H9 (cell line): ENCODE data around the gene NARS2. TPM values are rescaled to one million over a fixed set of nuclear protein-coding genes. Genes with fewer than 3 reads are reported as not detected.

ENCODE experiments used
- DNase-seq: peaks from one replicate; pipeline ENCODE4 v3.0.0-alpha.2; 2017
- H2AFZ ChIP-seq: one replicate; pipeline ENCODE4 v1.6.1; 2013; ENCODE audit warnings: mild to moderate bottlenecking, low read length, control low read depth, moderate library complexity
- H2AK5ac ChIP-seq: 2 replicates; pipeline ENCODE4 v1.6.1; 2013; ENCODE audit warnings: low read length, control low read depth, mixed read lengths; ENCODE audit not compliant: insufficient read length
- H2BK120ac ChIP-seq: one replicate; pipeline ENCODE4 v1.6.1; 2013; ENCODE audit warnings: low read depth, mild to moderate bottlenecking, low read length, control low read depth, inconsistent platforms; ENCODE audit not compliant: poor library complexity, severe bottlenecking
- H2BK12ac ChIP-seq: 2 replicates; pipeline ENCODE4 v1.6.1; 2013; ENCODE audit warnings: low read length, control low read depth, mixed read lengths, low read depth; ENCODE audit not compliant: insufficient read length
- H2BK15ac ChIP-seq: 2 replicates; pipeline ENCODE4 v1.6.1; 2013; ENCODE audit warnings: low read depth, low read length, control low read depth
- H2BK20ac ChIP-seq: one replicate; pipeline ENCODE4 v1.6.1; 2013; ENCODE audit warnings: low read depth, mild to moderate bottlenecking, low read length, control low read depth, inconsistent platforms; ENCODE audit not compliant: poor library complexity, severe bottlenecking
- H2BK5ac ChIP-seq: 2 replicates; pipeline ENCODE4 v1.6.1; 2013; ENCODE audit warnings: low read length, control low read depth, mixed read lengths; ENCODE audit not compliant: insufficient read length
- H3K14ac ChIP-seq: 2 replicates; pipeline ENCODE4 v1.6.1; 2013; ENCODE audit warnings: low read length, control low read depth; ENCODE audit not compliant: insufficient read depth
- H3K18ac ChIP-seq: 2 replicates; pipeline ENCODE4 v1.6.1; 2013; ENCODE audit warnings: low read depth, mild to moderate bottlenecking, mixed read lengths, low read length, control low read depth; ENCODE audit not compliant: insufficient read length
- H3K23ac ChIP-seq: 2 replicates; pipeline ENCODE4 v1.6.1; 2013; ENCODE audit warnings: low read length, control low read depth, mixed read lengths, low read depth; ENCODE audit not compliant: insufficient read length
- H3K23me2 ChIP-seq: 2 replicates; pipeline ENCODE4 v1.6.1; 2013; ENCODE audit warnings: low read depth, mild to moderate bottlenecking, mixed read lengths, low read length, control low read depth; ENCODE audit not compliant: insufficient read length, poor library complexity, severe bottlenecking
- H3K27ac ChIP-seq: 2 replicates; pipeline ENCODE4 v1.5.1; 2013; ENCODE audit warnings: low read length, control low read depth, mixed read lengths, low read depth; ENCODE audit not compliant: insufficient read length
- H3K27me3 ChIP-seq: 2 replicates; pipeline ENCODE4 v1.6.1; 2013; ENCODE audit warnings: low read length, control low read depth, inconsistent platforms; ENCODE audit not compliant: insufficient read depth
- H3K4ac ChIP-seq: 2 replicates; pipeline ENCODE4 v1.6.1; 2013; ENCODE audit warnings: low read depth, mild to moderate bottlenecking, control low read depth, inconsistent platforms, low read length, moderate library complexity
- H3K4me1 ChIP-seq: 2 replicates; pipeline ENCODE4 v1.6.1; 2013; ENCODE audit warnings: low read length, control low read depth, inconsistent platforms; ENCODE audit not compliant: insufficient read depth
- H3K4me2 ChIP-seq: 2 replicates; pipeline ENCODE4 v1.6.1; 2013; ENCODE audit warnings: low read length, control low read depth, mixed read lengths; ENCODE audit not compliant: insufficient read length, insufficient read depth
- H3K56ac ChIP-seq: 2 replicates; pipeline ENCODE4 v1.6.1; 2013; ENCODE audit warnings: low read depth, mild to moderate bottlenecking, mixed read lengths, low read length, control low read depth; ENCODE audit not compliant: insufficient read length
- H3K79me1 ChIP-seq: 2 replicates; pipeline ENCODE4 v1.6.1; 2013; ENCODE audit warnings: low read depth, mild to moderate bottlenecking, moderate library complexity, low read length, control low read depth, inconsistent platforms; ENCODE audit not compliant: insufficient read depth, poor library complexity, severe bottlenecking
- H3K79me2 ChIP-seq: 2 replicates; pipeline ENCODE4 v1.6.1; 2013; ENCODE audit warnings: low read length, control low read depth, inconsistent platforms; ENCODE audit not compliant: insufficient read depth
- H3K9ac ChIP-seq: 2 replicates; pipeline ENCODE4 v1.6.1; 2013; ENCODE audit warnings: low read length, control low read depth, mixed read lengths; ENCODE audit not compliant: insufficient read length; ENCODE audit errors: extremely low read depth
- H3K9me3 ChIP-seq: one replicate; pipeline ENCODE4 v1.6.1; 2013; ENCODE audit warnings: low read depth, low read length, inconsistent platforms; ENCODE audit not compliant: control insufficient read depth
- H3T11ph ChIP-seq: one replicate; pipeline ENCODE4 v1.6.1; 2013; ENCODE audit warnings: mild to moderate bottlenecking, low read length, control low read depth, inconsistent platforms
- H4K20me1 ChIP-seq: one replicate; pipeline ENCODE4 v1.6.1; 2013; ENCODE audit not compliant: control insufficient read depth, insufficient read length, insufficient read depth
- H4K5ac ChIP-seq: 2 replicates; pipeline ENCODE4 v1.6.1; 2013; ENCODE audit warnings: low read depth, mild to moderate bottlenecking, mixed read lengths, low read length, control low read depth; ENCODE audit not compliant: insufficient read length
- H4K8ac ChIP-seq: replicated peaks from 2 replicates; pipeline ENCODE4 v1.6.1; 2013; ENCODE audit warnings: low read length, control low read depth, mixed read lengths, low read depth; ENCODE audit not compliant: insufficient read length
- H4K91ac ChIP-seq: 2 replicates; pipeline ENCODE4 v1.6.1; 2013; ENCODE audit warnings: low read depth, mild to moderate bottlenecking, moderate library complexity, mixed read lengths, low read length, control low read depth; ENCODE audit not compliant: insufficient read length
- H3K27ac Mint-ChIP-seq, 3 experiments: 2 replicates in 2 of 3; 3 replicates in 1 of 3; pipeline ENCODE4 v1.8.0; 2020 to 2021; ENCODE audit warnings: mixed read lengths in 3 of 3, mild to moderate bottlenecking in 1 of 3, moderate library complexity in 1 of 3
- H3K27me3 Mint-ChIP-seq: 2 replicates; pipeline ENCODE4 v1.8.0; 2021; ENCODE audit warnings: low read depth, mild to moderate bottlenecking, moderate library complexity, mixed read lengths
- H3K36me3 Mint-ChIP-seq, 3 experiments: 2 replicates in 2 of 3; 3 replicates in 1 of 3; pipeline ENCODE4 v1.8.0; 2020 to 2021; ENCODE audit warnings: low read depth in 3 of 3, mixed read lengths in 3 of 3; ENCODE audit not compliant: insufficient read depth in 1 of 3
- H3K4me1 Mint-ChIP-seq, 2 experiments: 2 replicates each; pipeline ENCODE4 v1.8.0; 2020; ENCODE audit warnings: mixed read lengths in 2 of 2
- H3K4me3 Mint-ChIP-seq, 2 experiments: 2 replicates in 1 of 2; 3 replicates in 1 of 2; pipeline ENCODE4 v1.8.0; 2020 to 2021; ENCODE audit warnings: mild to moderate bottlenecking in 2 of 2, mixed read lengths in 2 of 2, moderate library complexity in 1 of 2
- H3K9me3 Mint-ChIP-seq, 2 experiments: 2 replicates in 1 of 2; 3 replicates in 1 of 2; pipeline ENCODE4 v1.8.0; 2020; ENCODE audit warnings: mild to moderate bottlenecking in 2 of 2, mixed read lengths in 2 of 2, moderate library complexity in 1 of 2
- WGBS: extraction: QIAGEN DNeasy Blood & Tissue Kit; methylation state at CpG from one replicate; pipeline ENCODE4 v1.1.7; 2013; ENCODE audit warnings: missing lambda C conversion rate, low lambda C conversion rate, mixed read lengths; ENCODE audit not compliant: insufficient read length; ENCODE audit errors: extremely low coverage; 5-methylcytosine and 5-hydroxymethylcytosine counted together
- total RNA-seq: library from RNA; stranded (reverse); gene quantifications from 2 replicates; pipeline ENCODE4 v1.2.1, GENCODE V29; 2021
- TF ChIP-seq, protein P1 (sequence below): fragments of 200-600 bp; sonication (generic); conservative IDR thresholded peaks from 3 replicates; pipeline ENCODE4 v1.8.0; 2021; ENCODE audit warnings: antibody characterized with exemption, mild to moderate bottlenecking

Gene NARS2
- total RNA-seq, 1 experiment from 2014 or later = 29.7 TPM

GRCh38 chr11:78539506-78539905 lies 35.2 kb downstream of the NARS2 start:
- no peak for DNase-seq
- Histone ChIP-seq H3K27ac (no peak overlapping the region), H3T11ph (no peak overlapping the region), H4K8ac (no peak overlapping the region), H4K91ac (no peak overlapping the region), H3K23ac (no peak overlapping the region), H3K14ac (no peak overlapping the region), H3K27me3 (no peaks in the 10 kb centered on the region), H3K9me3 (no peaks in the 10 kb centered on the region), H2BK120ac (no peak overlapping the region), H2AK5ac (no peak overlapping the region), H4K5ac (no peak overlapping the region), H3K18ac (no peak overlapping the region), H2BK15ac (no peak overlapping the region), H4K20me1 (no peaks in the 10 kb centered on the region), H3K56ac (no peak overlapping the region), H3K23me2 (no peaks in the 10 kb centered on the region), H2BK20ac (no peak overlapping the region), H3K4me2 (no peak overlapping the region), H3K9ac (no peak overlapping the region), H3K4ac (no peak overlapping the region), H2BK12ac (no peak overlapping the region), H2AFZ (no peak overlapping the region), H3K79me1 (no peaks in the 10 kb centered on the region), H2BK5ac (no peak overlapping the region), H3K4me1 (no peaks in the 10 kb centered on the region), H3K79me2 (0 out of 2 replicates have a peak, but pooled peaks cover 2% of the 10 kb centered on the region)
- Mint-ChIP-seq H3K27ac (no peak overlapping the region), H3K27me3 (no peaks in the 10 kb centered on the region), H3K4me3 (no peak overlapping the region), H3K4me1 (no peaks in the 10 kb centered on the region; a peak in 1 of 4 replicates), H3K36me3 (peaks cover 19 to 28% (median 27%) of the 10 kb centered on the region in 3 experiments; a peak in 6 of 7 replicates), H3K9me3 (no peaks in the 10 kb centered on the region; a peak in 2 of 5 replicates)
- no CpG with 5 or more reads among the region's 3 CpGs for WGBS
- TF ChIP-seq, protein P1, sequence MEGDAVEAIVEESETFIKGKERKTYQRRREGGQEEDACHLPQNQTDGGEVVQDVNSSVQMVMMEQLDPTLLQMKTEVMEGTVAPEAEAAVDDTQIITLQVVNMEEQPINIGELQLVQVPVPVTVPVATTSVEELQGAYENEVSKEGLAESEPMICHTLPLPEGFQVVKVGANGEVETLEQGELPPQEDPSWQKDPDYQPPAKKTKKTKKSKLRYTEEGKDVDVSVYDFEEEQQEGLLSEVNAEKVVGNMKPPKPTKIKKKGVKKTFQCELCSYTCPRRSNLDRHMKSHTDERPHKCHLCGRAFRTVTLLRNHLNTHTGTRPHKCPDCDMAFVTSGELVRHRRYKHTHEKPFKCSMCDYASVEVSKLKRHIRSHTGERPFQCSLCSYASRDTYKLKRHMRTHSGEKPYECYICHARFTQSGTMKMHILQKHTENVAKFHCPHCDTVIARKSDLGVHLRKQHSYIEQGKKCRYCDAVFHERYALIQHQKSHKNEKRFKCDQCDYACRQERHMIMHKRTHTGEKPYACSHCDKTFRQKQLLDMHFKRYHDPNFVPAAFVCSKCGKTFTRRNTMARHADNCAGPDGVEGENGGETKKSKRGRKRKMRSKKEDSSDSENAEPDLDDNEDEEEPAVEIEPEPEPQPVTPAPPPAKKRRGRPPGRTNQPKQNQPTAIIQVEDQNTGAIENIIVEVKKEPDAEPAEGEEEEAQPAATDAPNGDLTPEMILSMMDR = no peak
